HCT116 (cell line): ENCODE data around the gene GRAPL.
"Not testable (repeated sequence)": the region's sequence is repeated elsewhere in the genome, so short reads cannot be mapped to it uniquely, and the experiment has no call there.

Experiments used
- CTCF ChIP-seq, 3 experiments: fragments of 200-600 bp in 1 of 3; sonication (generic) in 1 of 3; IDR thresholded peaks in 2 of 3; conservative IDR thresholded peaks in 1 of 3; 2 replicates each; pipeline ENCODE4 v1.5.1; 2012 to 2017; ENCODE audit warnings: low read depth in 2 of 3, low read length in 2 of 3, antibody characterized with exemption in 1 of 3, borderline replicate concordance in 1 of 3, control low read depth in 1 of 3, mild to moderate bottlenecking in 1 of 3, mixed read lengths in 1 of 3, mixed run types in 1 of 3, moderate library complexity in 1 of 3; ENCODE audit not compliant: insufficient read depth in 1 of 3
- EZH2 ChIP-seq: fragments of 200-600 bp; sonication (generic); IDR thresholded peaks from 2 replicates; pipeline ENCODE4 v1.6.1; 2017; ENCODE audit warnings: antibody characterized with exemption, mixed run types
- POLR2A ChIP-seq: IDR thresholded peaks from 2 replicates; pipeline ENCODE4 v1.7.0; 2011; ENCODE audit warnings: borderline replicate concordance; ENCODE audit not compliant: insufficient read depth, insufficient read length; ENCODE audit errors: extremely low read depth
- TCF7L2 ChIP-seq: IDR thresholded peaks from 2 replicates; pipeline ENCODE4 v1.7.0; 2011; ENCODE audit warnings: borderline replicate concordance, inconsistent platforms; ENCODE audit not compliant: insufficient read depth, insufficient read length; ENCODE audit errors: extremely low read depth
- YY1 ChIP-seq: IDR thresholded peaks from 2 replicates; pipeline ENCODE4 v1.6.1; 2011; ENCODE audit warnings: low read length, low read depth, moderate library complexity, mild to moderate bottlenecking; ENCODE audit not compliant: insufficient replicate concordance; ENCODE audit errors: extremely low read depth

- not testable (repeated sequence) for TF ChIP-seq YY1; CTCF (IDR thresholded peaks at IDR 0.05 in 2 of 3, conservative IDR thresholded peaks at IDR 0.05 in 1 of 3; ENCODE audit: borderline replicate concordance in 1 of 3, insufficient read depth in 1 of 3, low read depth in 2 of 3, low read length in 2 of 3); POLR2A; EZH2; TCF7L2
These were observed 30.2 kb downstream of the GRAPL start for GRCh38 chr17:19157628-19158027.
